HFFc6 (cell line): ENCODE results near the gene CPHXL. TPM values are rescaled to one million over a fixed set of nuclear protein-coding genes. Genes with fewer than 3 reads are reported as not detected.

Source experiments
- DNase-seq: peaks from one replicate; pipeline ENCODE4 v3.0.0-alpha.2; 2018
- H3K27ac Mint-ChIP-seq: 2 replicates; pipeline ENCODE4 v1.8.0; 2020; ENCODE audit warnings: mild to moderate bottlenecking, mixed read lengths
- H3K27me3 Mint-ChIP-seq: 2 replicates; pipeline ENCODE4 v1.8.0; 2021; ENCODE audit warnings: mild to moderate bottlenecking, moderate library complexity, mixed read lengths; ENCODE audit not compliant: insufficient read depth
- H3K36me3 Mint-ChIP-seq: 2 replicates; pipeline ENCODE4 v1.8.0; 2021; ENCODE audit warnings: low read depth, mixed read lengths
- H3K4me1 Mint-ChIP-seq: 2 replicates; pipeline ENCODE4 v1.8.0; 2020; ENCODE audit warnings: low read depth, mixed read lengths
- H3K4me3 Mint-ChIP-seq: 2 replicates; pipeline ENCODE4 v1.8.0; 2020; ENCODE audit warnings: mild to moderate bottlenecking, moderate library complexity, mixed read lengths
- H3K9me3 Mint-ChIP-seq: 2 replicates; pipeline ENCODE4 v1.8.0; 2020; ENCODE audit warnings: mild to moderate bottlenecking, mixed read lengths
- total RNA-seq, 6 experiments: library from RNA; stranded (reverse); fragmentation: NEBNext Ultra II Directional; extraction: Animal tissue kit (Norgen Biotek cat#: 25700); gene quantifications; 2 replicates in 1 of 6; 3 replicates in 5 of 6; pipeline ENCODE4 v1.2.3, GENCODE V29; 2021
- TF ChIP-seq, protein P1 (sequence below): fragments of 200-600 bp; sonication (generic); IDR thresholded peaks from 2 replicates; pipeline ENCODE4 v1.5.0; 2021; ENCODE audit warnings: antibody characterized with exemption, mild to moderate bottlenecking

CPHXL gene
- total RNA-seq, 6 experiments from 2014 or later: not detected

DNA sequence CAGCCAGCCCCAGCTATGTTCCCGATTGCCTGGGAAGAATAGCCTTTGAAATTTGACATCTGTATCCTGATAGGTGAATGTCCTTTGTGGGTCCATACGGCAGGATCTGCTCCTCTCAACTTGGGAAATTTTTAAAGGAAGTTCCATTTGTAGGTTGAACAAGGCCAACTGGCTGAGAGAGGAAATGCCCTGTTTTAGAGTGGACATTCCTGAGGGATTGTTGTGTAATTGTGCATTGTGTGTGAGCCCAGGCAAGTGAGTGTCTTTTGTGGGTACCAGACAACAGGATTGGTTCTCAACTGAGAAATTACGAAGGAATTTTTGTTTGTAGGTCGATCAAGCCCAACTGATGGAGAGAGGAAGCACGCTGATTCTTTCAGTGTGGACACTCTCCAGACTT, 46.9 kb downstream of the CPHXL start:
- Mint-ChIP-seq H3K36me3 (peaks cover 5% of the 10 kb centered on the region), H3K27ac (no peak overlapping the region), H3K4me1 (peaks cover 8% of the 10 kb centered on the region; the same call in 1 of the 2 replicates), H3K27me3 (no peaks in the 10 kb centered on the region; the same call in 1 of the 2 replicates), H3K4me3 (no peak overlapping the region), H3K9me3 (peaks cover 11% of the 10 kb centered on the region)
- TF ChIP-seq, protein P1, sequence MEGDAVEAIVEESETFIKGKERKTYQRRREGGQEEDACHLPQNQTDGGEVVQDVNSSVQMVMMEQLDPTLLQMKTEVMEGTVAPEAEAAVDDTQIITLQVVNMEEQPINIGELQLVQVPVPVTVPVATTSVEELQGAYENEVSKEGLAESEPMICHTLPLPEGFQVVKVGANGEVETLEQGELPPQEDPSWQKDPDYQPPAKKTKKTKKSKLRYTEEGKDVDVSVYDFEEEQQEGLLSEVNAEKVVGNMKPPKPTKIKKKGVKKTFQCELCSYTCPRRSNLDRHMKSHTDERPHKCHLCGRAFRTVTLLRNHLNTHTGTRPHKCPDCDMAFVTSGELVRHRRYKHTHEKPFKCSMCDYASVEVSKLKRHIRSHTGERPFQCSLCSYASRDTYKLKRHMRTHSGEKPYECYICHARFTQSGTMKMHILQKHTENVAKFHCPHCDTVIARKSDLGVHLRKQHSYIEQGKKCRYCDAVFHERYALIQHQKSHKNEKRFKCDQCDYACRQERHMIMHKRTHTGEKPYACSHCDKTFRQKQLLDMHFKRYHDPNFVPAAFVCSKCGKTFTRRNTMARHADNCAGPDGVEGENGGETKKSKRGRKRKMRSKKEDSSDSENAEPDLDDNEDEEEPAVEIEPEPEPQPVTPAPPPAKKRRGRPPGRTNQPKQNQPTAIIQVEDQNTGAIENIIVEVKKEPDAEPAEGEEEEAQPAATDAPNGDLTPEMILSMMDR: no peak
- DNase-seq: no peak

DNA sequence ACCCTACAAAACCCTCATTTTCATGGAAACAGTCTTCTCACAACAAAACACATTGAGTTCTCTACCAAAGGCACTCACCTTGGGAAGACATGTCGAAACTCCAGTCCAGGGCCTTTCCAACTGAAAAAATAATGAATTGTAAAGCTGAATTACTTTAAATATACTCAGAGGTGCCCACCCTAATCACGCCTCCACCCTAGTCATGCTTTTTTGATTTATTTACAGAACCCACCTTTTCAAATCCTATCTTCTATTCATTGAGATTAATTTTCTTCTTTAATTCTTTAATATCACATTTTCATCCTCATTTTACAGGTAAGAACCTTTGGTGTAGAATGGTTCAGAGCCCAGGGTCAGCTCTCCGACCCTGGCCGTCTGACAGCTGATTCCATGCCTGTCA, 49.4 kb downstream of the CPHXL start, which contains the start of gene CPHXL2:
TSS of gene CPHXL2 (minus strand) at position 101 of the 400 bp plus-strand sequence. CDS start at position 91, 10 bp downstream.
- no peaks in the 10 kb centered on the region for H3K9me3 Mint-ChIP-seq
- H3K27ac Mint-ChIP-seq: no peak within 1 kb of the TSS
- TF ChIP-seq, protein P1: no peak
- peaks cover 8% of the 10 kb centered on the region; the same call in 1 of the 2 replicates for H3K4me1 Mint-ChIP-seq
- no peak within 1 kb of the TSS for H3K4me3 Mint-ChIP-seq
- H3K36me3 Mint-ChIP-seq: no peaks in the 10 kb centered on the region
- no peak for DNase-seq
- H3K27me3 Mint-ChIP-seq: no peaks in the 10 kb centered on the region; the same call in 1 of the 2 replicates

GRCh38 chr16:75667503-75667902, 58.8 kb downstream of the CPHXL start:
- TF ChIP-seq, protein P1: no peak

More at GRCh38 chr16:75667503-75667902, 58.8 kb downstream of the CPHXL start:
- no peaks in the 10 kb centered on the region for H3K27me3 Mint-ChIP-seq
- H3K27ac Mint-ChIP-seq: no peak overlapping the region
- H3K4me1 Mint-ChIP-seq: no peaks in the 10 kb centered on the region
- DNase-seq: no peak
- no peaks in the 10 kb centered on the region for H3K36me3 Mint-ChIP-seq
- no peak overlapping the region for H3K4me3 Mint-ChIP-seq
- H3K9me3 Mint-ChIP-seq: no peaks in the 10 kb centered on the region

Other genes with a start within 250 kb of the CPHXL start
- under 1 TPM in 2 of 6 experiments, not detected in 4; 0.05 TPM for gene CHST6, start 231.0 kb downstream of the CPHXL start, total RNA-seq
- gene CHST5, start 190.4 kb downstream of the CPHXL start, total RNA-seq: not detected
- gene TMEM231, start 170.2 kb downstream of the CPHXL start, total RNA-seq: 10 to 100 TPM in 3 of 6 experiments, 1 to 10 TPM in 3; 9.0 to 14.5 (median 10.0) TPM
- gene GABARAPL2, start 160.1 kb downstream of the CPHXL start, total RNA-seq: 100 to 1,000 TPM in 3 of 6 experiments, 10 to 100 TPM in 3; 82.0 to 114 (median 100) TPM
- gene ADAT1, start 103.2 kb downstream of the CPHXL start, total RNA-seq: 10 to 100 TPM; 48.3 to 61.2 (median 55.0) TPM
- gene KARS1, start 78.8 kb downstream of the CPHXL start, total RNA-seq: 100 to 1,000 TPM; 135 to 158 (median 152) TPM
- 10 to 100 TPM; 67.9 to 87.8 (median 70.6) TPM for gene TERF2IP, start 78.7 kb downstream of the CPHXL start, total RNA-seq
- not detected for gene CPHXL2, start 49.5 kb downstream of the CPHXL start, total RNA-seq
- gene DUXB, start 25.0 kb downstream of the CPHXL start, total RNA-seq: not detected